ENCODE data around the gene MANEAL. TPM values are rescaled to one million over a fixed set of nuclear protein-coding genes. Genes with fewer than 3 reads are reported as not detected.

MANEAL gene
- total RNA-seq, 1 donor from 2014 or later, result 5.3 TPM

DNA sequence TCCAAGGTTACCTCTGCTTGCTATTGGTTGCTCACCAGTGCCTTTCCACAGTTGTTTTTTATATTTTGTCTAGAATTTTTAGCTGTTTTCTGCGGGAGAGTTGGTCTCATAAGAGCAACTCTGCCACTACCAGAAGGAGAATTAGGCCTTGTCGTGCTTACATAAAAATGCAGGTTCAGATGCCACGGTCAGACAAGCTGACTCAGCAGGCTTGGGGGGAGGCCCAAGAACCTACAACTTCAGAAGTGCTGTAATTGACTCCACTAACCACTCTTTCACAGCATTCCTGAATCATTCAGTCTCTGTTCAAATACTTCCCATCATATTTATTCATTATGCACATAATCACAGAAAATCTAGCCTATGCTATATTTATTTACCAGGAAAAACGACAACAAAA lies 37.5 kb downstream of the MANEAL start:
- CTCF ChIA-PET, result no interaction called here
- DNase-seq, result no peak
- Mint-ChIP-seq H3K36me3 (ENCODE audit: low read depth) (peaks cover 74% of the 10 kb centered on the region), H3K9me3 (no peaks in the 10 kb centered on the region), H3K4me3 (no peak overlapping the region), H3K27ac (no peak overlapping the region), H3K4me1 (no peaks in the 10 kb centered on the region), H3K27me3 (no peaks in the 10 kb centered on the region)
- TF ChIP-seq CTCF (IDR thresholded peaks at IDR 0.05), result no peak
- ATAC-seq (ENCODE audit: low read depth), result no peak
- POLR2A ChIA-PET, result no interaction called here
- intact Hi-C loops (cut with micrococcal nuclease), result no loop called here

GRCh38 chr1:37831809-37832208 lies 38.2 kb downstream of the MANEAL start:
- ChIA-PET POLR2A (no interaction called here), CTCF (no interaction called here)
- Mint-ChIP-seq H3K36me3 (ENCODE audit: low read depth) (peaks cover 76% of the 10 kb centered on the region), H3K4me3 (no peak overlapping the region), H3K4me1 (no peaks in the 10 kb centered on the region), H3K27me3 (no peaks in the 10 kb centered on the region), H3K27ac (no peak overlapping the region), H3K9me3 (no peaks in the 10 kb centered on the region)
- no peak for DNase-seq
- intact Hi-C loops (cut with micrococcal nuclease), result no loop called here
- no peak for TF ChIP-seq CTCF (IDR thresholded peaks at IDR 0.05)
- ATAC-seq (ENCODE audit: low read depth), result no peak

DNA sequence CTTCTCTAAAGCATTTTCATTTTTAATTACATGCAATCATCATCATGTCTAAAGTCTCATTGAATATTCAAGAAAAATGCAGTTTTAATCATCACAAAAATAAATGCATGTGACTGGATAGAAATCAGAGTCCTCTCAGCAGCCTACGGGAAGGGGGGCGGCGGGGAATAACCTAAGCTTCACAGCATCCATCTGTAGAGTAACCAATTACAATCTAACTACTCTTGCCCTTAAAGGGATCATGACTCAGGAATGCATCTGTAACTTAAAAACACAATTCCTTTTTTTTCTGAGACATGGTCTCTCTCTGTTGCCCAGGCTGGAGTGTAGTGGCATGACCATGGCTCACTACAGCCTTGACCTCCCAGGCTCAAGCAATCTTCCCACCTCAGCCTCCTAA lies 43.1 kb downstream of the MANEAL start:
- no peak for DNase-seq
- no peak for TF ChIP-seq CTCF (IDR thresholded peaks at IDR 0.05)
- peaks cover 82% of the 10 kb centered on the region for H3K36me3 Mint-ChIP-seq (ENCODE audit: low read depth)
- H3K4me1 Mint-ChIP-seq, result no peaks in the 10 kb centered on the region
- POLR2A ChIA-PET, result no interaction called here
- H3K27me3 Mint-ChIP-seq, result no peaks in the 10 kb centered on the region
- intact Hi-C loops (cut with micrococcal nuclease), result no loop called here
- no peak for ATAC-seq (ENCODE audit: low read depth)
- no peaks in the 10 kb centered on the region for H3K9me3 Mint-ChIP-seq
- CTCF ChIA-PET, result no interaction called here
- no peak overlapping the region for H3K4me3 Mint-ChIP-seq
- H3K27ac Mint-ChIP-seq, result no peak overlapping the region

- Mint-ChIP-seq H3K27ac (no peak overlapping the region), H3K4me1 (no peaks in the 10 kb centered on the region), H3K36me3 (ENCODE audit: low read depth) (peaks cover 79% of the 10 kb centered on the region), H3K9me3 (no peaks in the 10 kb centered on the region), H3K27me3 (no peaks in the 10 kb centered on the region), H3K4me3 (no peak overlapping the region)
- ChIA-PET CTCF (no interaction called here), POLR2A (no interaction called here)
- DNase-seq (no peak), ATAC-seq (ENCODE audit: low read depth) (no peak)
- TF ChIP-seq CTCF (IDR thresholded peaks at IDR 0.05), result no peak
- intact Hi-C loops (cut with micrococcal nuclease), result no loop called here
Observed at GRCh38 chr1:37839676-37840075, 46.0 kb downstream of the MANEAL start.

DNA sequence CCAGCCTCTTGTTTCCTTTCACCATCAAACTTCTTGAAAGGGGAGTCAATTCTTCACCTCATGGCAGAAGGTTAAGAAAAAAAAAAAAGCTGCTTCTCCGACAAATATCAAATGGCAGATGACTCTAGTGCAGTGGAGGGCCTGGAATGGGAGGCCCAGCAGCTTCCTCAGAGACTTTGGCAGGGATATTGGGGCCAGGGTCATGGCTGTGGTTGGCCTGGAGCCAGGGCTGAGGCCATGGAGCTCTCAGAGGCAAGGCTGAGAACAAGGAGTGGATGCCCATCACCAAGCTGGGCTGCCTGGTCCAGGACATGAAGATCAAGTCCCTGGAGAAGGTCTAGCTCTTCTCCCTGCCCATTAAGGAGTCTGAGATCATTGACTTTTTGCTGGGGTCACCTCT lies 47.1 kb downstream of the MANEAL start:
- peaks cover 8% of the 10 kb centered on the region for H3K4me1 Mint-ChIP-seq
- CTCF ChIA-PET, result no interaction called here
- DNase-seq (no peak), ATAC-seq (ENCODE audit: low read depth) (no peak)
- TF ChIP-seq CTCF (IDR thresholded peaks at IDR 0.05), result no peak
- peaks cover 76% of the 10 kb centered on the region for H3K36me3 Mint-ChIP-seq (ENCODE audit: low read depth)
- intact Hi-C loops (cut with micrococcal nuclease), result no loop called here
- no peak overlapping the region for H3K4me3 Mint-ChIP-seq
- POLR2A ChIA-PET, result interaction anchor here (1.1 kb wide), 1 partner anchor 18 kb away, joined by 6 read pairs; no protein-coding TSS in a partner anchor
- H3K27ac Mint-ChIP-seq, result no peak overlapping the region
- H3K9me3 Mint-ChIP-seq, result no peaks in the 10 kb centered on the region
- no peaks in the 10 kb centered on the region for H3K27me3 Mint-ChIP-seq

All from activated B cell treated with CpG ODN at 0.5 μM for 24 hours (primary cell).